GM18858 (cell line): ENCODE data around the gene SPOP.
A peak's percentile ranks its signal among the peaks of the same experiment; 100 is the strongest.
"Not testable (repeated sequence)": the region's sequence is repeated elsewhere in the genome, so short reads cannot be mapped to it uniquely, and the experiment has no call there.

Source experiments
- ATAC-seq: cut with Tn5 transposase; IDR thresholded peaks from one replicate; pipeline ENCODE4 v1.9.1; 2021; ENCODE audit not compliant: unreplicated experiment

Gene SPOP

GRCh38 chr17:49659661-49660382, 18.1 kb downstream of the SPOP start:
- ATAC-seq = no peak

DNA sequence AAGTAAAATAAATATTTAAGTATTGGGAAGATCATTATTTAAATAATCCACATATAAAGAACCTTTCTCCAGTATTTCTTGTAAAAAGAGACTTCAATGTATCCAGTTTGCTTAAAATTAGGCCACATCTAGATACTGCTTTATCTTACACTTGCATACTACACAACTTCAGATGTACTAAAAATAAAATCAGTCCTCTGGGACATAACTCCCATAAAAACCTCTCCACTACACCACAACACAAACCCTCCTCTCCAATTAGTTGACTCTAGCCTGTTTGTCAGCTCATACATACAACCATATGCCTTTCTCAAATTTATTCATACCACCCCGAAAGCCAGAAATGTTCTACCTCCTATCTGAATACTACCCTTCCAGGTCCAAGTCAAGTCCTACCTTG, 21.6 kb downstream of the SPOP start:
- ATAC-seq = no peak

DNA sequence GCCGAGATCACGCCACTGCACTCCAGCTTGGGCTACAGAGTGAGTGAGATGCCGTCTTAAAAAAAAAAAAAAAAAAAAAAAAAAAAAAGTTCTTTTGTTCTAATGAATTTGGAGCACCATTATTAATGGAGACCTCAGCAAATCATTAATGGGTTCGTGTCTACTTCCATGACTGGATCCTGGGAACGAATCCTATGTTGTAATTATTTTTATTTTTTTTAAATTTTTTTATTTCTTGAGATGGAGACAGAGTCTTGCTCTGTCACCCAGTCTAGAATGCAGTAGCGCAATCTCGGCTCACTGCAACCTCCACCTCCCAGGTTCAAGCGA, 30.7 kb downstream of the SPOP start:
- ATAC-seq = no peak

DNA sequence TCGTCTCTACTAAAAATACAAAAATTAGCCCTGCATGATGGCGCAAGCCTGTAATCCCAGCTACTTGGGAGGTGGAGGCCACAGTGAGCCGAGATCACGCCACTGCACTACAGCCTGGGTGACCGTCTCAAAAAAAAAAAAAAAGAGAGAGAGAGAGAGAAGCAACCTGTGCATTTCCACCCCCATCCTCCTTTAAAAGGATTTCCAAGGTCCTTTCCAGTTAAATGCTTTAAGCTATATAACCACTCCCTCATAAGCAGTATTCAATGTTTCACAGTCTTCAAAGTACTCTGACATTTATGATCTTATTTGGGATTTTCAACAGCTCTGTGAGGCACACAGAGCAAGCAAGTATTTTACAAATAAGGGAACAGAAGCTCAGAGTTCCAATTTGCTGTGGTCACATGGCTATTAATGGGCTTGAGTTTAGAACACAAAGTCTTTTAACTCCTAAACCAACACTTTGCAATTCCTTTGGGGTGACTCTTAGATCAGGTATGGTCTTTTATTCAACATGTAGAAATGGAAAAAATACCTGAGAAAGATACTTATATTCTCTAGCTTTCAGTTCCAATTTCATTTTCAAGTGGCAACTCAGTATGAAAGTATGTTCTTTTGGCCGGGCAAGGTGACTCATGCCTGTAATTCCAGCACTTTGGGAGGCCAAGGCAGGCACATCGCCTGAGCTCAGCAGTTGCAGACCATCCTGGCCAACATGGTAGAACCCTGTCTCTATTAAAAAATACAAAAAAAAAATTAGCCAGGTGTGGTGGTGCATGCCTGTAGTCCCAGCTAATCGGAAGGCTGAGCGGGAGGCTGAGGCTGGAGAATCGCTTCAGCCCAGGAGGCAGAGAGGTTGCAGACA, 31.3 kb downstream of the SPOP start:
- ATAC-seq = peak; percentile 57

DNA sequence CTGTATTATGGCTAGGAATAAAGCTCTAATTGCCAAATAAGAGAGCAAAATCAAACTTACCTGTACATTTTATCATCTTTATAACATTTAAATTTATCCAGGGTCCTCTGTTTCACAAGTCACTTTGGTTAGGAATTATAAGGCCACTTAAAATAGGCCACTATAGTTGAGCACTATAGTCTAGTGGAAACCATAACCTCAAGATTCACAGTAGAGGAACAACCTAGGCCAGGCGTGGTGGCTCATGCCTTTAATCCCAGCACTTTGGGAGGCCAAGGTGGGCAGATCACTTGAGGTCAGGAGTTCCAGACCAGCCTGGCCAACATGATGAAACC, 31.9 kb downstream of the SPOP start:
- ATAC-seq = not testable (repeated sequence)

DNA sequence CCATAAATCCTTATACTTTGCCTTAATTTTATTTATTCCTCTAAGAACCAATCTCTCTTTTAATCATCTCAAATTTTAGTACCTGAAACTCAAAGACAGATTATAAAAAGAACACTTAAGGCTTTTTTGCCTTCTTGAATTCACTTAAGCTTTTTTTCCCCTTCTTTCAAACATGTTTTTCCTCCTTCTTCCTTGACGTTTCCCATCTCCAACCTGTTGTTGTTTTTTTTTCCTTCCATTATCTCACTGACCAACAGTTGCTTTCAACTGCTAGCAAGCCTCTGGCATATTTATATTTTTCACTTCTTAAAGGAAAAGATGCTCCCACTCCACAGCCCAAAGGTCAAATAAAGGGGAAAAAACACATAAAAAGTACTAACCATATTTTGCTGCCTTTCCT, 32.2 kb downstream of the SPOP start:
- no peak for ATAC-seq

GRCh38 chr17:49640556-49640955, 37.3 kb downstream of the SPOP start:
- ATAC-seq = no peak

GRCh38 chr17:49638818-49639217, 39.1 kb downstream of the SPOP start:
- ATAC-seq = no peak

DNA sequence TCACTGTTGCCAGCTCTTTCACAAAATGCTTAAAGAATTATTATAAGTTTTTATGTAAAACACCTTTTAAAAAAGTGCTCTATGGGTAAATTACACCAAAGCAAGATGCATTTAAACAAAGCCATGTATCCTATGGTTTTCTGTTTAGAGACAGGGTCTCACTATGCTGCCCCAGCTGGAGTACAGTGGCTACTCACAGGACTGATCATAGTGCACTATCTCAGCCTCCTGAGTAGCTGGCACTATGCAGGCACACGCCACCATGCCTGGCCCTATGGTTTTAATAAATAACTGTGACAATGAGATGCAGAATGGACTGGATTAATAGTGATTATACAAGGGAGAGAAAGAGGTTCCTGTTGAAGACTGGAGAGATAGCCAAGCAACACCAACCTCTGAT, 40.2 kb downstream of the SPOP start:
- ATAC-seq = no peak

GRCh38 chr17:49637050-49637449, 40.8 kb downstream of the SPOP start:
- ATAC-seq = no peak

DNA sequence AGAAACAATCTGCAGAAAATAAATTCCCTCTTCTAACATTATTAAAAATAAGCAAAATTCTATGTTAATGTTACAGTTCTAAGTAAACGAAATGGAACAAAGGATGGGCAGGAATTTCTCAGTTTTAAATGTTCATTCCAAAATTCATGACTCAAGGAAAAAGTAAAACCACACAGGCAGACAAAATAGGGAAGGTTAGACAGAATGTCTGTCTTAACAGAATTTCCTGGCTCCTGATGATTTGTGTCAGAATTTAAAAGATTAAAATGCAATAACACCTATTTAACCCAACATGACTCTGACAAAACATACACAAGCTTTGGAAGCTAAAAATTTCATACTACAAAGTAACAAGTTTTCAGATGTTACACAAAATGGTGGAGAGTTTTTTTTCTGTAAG, 42.8 kb downstream of the SPOP start:
- ATAC-seq = no peak

DNA sequence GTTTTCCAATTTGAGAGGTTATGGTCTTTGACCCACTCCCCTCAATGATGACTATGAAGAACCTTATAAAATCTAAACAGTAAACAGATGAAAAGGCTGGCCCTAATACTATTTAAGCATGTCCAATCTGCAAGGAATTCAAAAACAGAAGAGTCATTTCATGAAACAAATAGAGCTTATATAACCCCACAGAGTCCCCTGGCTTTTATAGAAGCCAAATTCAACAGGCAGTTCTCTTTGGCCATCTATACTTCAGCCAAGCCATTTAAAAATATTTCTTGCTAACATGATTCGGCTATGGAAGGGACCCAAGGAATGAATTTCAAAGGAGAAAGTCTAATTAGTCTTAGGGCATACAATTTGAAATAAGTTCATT, 43.4 kb downstream of the SPOP start:
- ATAC-seq = no peak

GRCh38 chr17:49633762-49634484, 44.0 kb downstream of the SPOP start:
- no peak for ATAC-seq

DNA sequence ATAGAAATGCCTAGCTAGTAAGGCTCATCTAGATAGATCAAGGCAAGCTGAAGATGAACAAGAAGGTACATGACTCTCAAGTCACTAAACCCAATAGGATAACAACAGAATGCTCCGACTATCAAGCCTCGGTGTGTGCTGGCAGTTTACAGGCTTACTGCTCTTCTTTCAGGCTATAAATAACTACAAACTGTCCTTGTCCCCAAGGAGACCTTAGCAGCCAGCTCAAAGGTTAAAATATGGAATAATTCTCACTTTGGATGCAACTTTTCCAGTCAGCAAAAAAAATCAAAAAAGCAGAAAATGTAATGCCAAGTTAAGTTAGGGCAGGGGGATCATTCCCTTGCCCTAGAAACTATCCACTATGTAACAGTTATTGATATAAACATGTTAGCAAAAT, 44.6 kb downstream of the SPOP start:
- no peak for ATAC-seq

DNA sequence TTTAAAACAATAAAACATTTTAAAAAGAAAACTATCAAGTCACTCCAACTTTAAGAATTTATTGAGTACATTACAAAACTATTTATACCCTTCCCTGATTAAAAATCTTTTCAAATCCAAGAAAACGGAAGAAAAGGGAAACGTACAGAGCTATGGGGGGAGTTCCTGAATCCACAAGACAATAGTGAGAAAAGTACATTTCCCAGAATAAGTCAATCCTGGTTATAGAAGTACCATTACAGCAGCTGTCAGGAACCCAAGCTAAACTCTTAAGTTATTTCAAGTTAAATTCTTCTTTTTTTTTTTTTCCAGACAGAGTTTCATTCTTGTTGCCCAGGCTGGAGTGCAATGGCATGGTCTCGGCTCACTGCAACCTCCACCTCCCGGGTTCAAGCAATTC, 45.7 kb downstream of the SPOP start:
- no peak for ATAC-seq

DNA sequence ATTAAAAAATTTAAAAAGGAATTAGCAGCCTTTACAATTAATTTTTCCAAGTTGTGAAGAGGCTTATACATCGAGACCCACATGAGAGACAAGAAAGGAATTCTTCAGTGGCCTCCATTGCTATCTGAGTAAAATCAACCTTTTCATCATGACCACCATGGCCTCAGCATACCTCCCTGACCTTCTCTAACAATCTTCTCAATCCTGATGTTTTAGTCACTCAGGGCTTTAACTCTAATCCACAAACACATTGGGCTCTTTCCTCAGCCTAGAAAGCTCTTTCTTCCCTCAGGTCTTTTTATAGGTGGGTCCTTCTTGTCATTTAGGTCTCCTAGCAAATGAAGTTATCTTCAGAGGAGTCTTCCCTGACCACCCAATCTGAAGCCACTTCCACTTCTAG, 46.4 kb downstream of the SPOP start:
- ATAC-seq = no peak

DNA sequence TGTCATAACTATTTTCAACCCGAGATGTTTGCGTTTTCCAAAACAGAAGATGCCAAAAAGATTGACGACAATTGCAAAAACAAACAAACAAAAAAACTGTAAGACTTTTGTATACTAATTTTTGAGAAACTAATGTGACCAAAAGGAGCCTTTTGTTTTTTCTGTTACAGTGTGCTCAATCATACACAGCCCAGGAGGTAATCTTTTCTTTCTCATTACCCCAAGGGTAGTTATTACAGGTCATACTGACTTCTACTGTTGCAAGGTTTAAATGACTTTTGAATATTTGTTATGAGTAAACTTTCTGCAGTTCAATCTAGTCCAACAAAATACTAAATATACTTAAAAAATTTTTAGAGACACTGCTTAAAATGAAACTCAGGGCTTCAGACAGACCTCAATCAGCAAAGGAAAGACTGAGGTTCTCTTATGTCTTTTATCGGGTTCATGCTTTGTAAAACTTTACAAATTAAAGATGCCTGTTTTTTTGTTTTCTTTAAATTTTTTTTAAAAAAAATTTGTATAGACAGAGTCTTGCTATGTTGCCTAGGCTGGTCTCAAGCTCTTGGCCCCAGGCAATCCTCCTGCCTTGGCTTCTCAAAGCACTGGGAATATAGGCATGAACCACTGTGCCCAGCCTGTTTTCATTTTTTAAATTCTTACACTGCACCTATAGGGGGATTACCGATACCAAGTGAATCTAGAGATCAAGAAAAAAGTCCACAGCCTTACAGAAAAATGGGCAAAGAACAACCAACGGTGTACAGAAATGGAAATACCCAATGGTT, 47.6 kb downstream of the SPOP start:
- no peak for ATAC-seq

- no peak for ATAC-seq
Observed at GRCh38 chr17:49629447-49629846, 48.5 kb downstream of the SPOP start.

DNA sequence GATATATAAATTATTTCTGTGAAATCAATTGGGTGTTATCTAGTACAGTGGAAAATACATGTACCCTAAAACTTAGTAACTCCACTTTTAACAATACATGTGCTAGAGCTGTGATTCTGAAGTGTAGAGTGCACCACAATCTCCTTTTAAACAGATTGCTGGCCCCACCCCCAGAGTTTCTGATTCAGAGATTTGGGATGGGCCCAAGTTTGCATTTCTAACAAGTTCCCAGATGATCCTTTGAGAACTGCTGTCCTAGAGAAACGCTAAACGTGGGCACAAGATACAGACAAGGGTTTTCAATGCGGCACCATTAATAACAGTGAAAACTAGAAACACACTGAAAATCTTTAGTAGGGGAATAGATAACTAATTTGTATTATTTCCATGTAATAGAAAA, 53.0 kb downstream of the SPOP start:
- ATAC-seq = no peak

- no peak for ATAC-seq
Observed at GRCh38 chr17:49621946-49622529, 55.9 kb downstream of the SPOP start.

DNA sequence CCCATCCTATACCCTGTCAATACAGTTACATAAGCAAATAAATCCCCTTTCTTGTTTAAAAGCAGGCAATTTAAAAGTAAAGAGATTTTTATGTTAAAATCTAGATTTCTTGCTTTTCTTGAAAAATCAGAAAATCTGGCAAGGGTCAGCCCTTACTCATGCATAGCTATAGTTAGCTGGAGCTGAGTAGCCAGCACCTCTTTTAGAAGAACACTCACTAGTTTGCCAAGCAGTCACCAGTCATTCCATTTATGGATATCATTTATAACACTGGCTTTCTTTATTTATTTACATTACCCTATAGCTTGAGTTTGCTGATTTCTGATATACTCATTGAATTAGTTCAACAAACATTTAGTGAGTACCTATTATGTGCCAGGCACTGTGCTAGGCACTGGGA, 56.5 kb downstream of the SPOP start:
- ATAC-seq = no peak
